HCT116 (cell line): ENCODE data around the gene ANKZF1. TPM values are rescaled to one million over a fixed set of nuclear protein-coding genes. Genes with fewer than 3 reads are reported as not detected.
A peak's percentile ranks its signal among the peaks of the same experiment; 100 is the strongest.

Source experiments
- ATAC-seq: fragments of 200-7000 bp; cut with Tn5 transposase; 2 replicates; pipeline ENCODE4 v1.9.1; 2020; ENCODE audit warnings: mild to moderate bottlenecking, moderate library complexity
- BruUV-seq: library from RNA; stranded (reverse); fragments of 400-500 nt; replicated peaks from 2 replicates; lab custom pipeline; 2021; lab: Mats Ljungman, UMichigan
- CTCF ChIA-PET: fragments of 300-600 bp; sonication (Branson Sonifier 250); formaldehyde crosslinking; loops from one replicate; lab custom pipeline; 2021; ENCODE audit warnings: antibody characterized with exemption; lab: Charles Lee
- POLR2A ChIA-PET: fragments of 300-600, 350-600 bp; sonication (Branson Sonifier 250); formaldehyde crosslinking; loops from one replicate; lab custom pipeline; 2021; ENCODE audit warnings: antibody characterized with exemption; lab: Charles Lee
- RAD21 ChIA-PET, 2 experiments: fragments of 300-600 bp; sonication (Branson Sonifier 250); formaldehyde crosslinking; loops; one replicate each; lab custom pipeline; 2023; ENCODE audit warnings: low total read pairs in 2 of 2; ENCODE audit not compliant: uncharacterized antibody in 2 of 2, unreplicated experiment in 2 of 2, low non-redundant PET in 1 of 2; lab: Charles Lee
- DNase-seq: peaks from one replicate; pipeline ENCODE4 v3.0.0-alpha.2; 2010; ENCODE audit warnings: low read depth, low spot score
- H2AFZ ChIP-seq: fragments of 200-600 bp; shearing (Covaris generic), sonication (generic); 2 replicates; pipeline ENCODE4 v1.6.1; 2017; ENCODE audit warnings: low read depth, mixed run types, mixed read lengths, antibody characterized with exemption, low read length; ENCODE audit not compliant: poor library complexity, severe bottlenecking
- H3K27ac ChIP-seq: 2 replicates; pipeline ENCODE4 v1.5.1; 2012; ENCODE audit warnings: low read depth, low read length
- H3K27me3 ChIP-seq: fragments of 200-600 bp; sonication (generic); 2 replicates; pipeline ENCODE4 v1.6.1; 2016; ENCODE audit warnings: mixed run types, low read length, mixed read lengths; ENCODE audit not compliant: insufficient read depth
- H3K36me3 ChIP-seq, 2 experiments: fragments of 200-500 bp in 1 of 2; fragments of 200-600 bp in 1 of 2; sonication (Bioruptor generic) in 1 of 2; sonication (generic) in 1 of 2; 2 replicates each; pipeline versions ENCODE4 v1.5.1 to v1.6.1; 2014 to 2016; ENCODE audit warnings: low read length in 2 of 2, inconsistent platforms in 1 of 2, mixed read lengths in 1 of 2, mixed run types in 1 of 2; ENCODE audit not compliant: insufficient read depth in 2 of 2, control insufficient read depth in 1 of 2
- H3K4me1 ChIP-seq, 2 experiments: fragments of 200-600 bp in 1 of 2; sonication (generic) in 1 of 2; 2 replicates each; pipeline versions ENCODE4 v1.5.1 to v1.6.1; 2012 to 2017; ENCODE audit warnings: low read length in 2 of 2, inconsistent platforms in 1 of 2, mild to moderate bottlenecking in 1 of 2, mixed read lengths in 1 of 2, mixed run types in 1 of 2, moderate library complexity in 1 of 2; ENCODE audit not compliant: insufficient read depth in 2 of 2, control insufficient read depth in 1 of 2
- H3K4me2 ChIP-seq: fragments of 200-600 bp; sonication (generic); 2 replicates; pipeline ENCODE4 v1.6.1; 2017; ENCODE audit warnings: mixed run types, low read length, mixed read lengths
- H3K4me3 ChIP-seq, 2 experiments: fragments of 200-600 bp in 1 of 2; sonication (generic) in 1 of 2; replicated peaks in 1 of 2; 2 replicates each; pipeline ENCODE4 v1.5.1; 2011 to 2016; ENCODE audit warnings: low read length in 2 of 2, control low read depth in 1 of 2, low read depth in 1 of 2, mild to moderate bottlenecking in 1 of 2, mixed read lengths in 1 of 2, mixed run types in 1 of 2
- H3K79me2 ChIP-seq: fragments of 200-600 bp; sonication (generic); 2 replicates; pipeline ENCODE4 v1.6.1; 2017; ENCODE audit warnings: mild to moderate bottlenecking, mixed run types, low read length, moderate library complexity, mixed read lengths; ENCODE audit not compliant: insufficient read depth
- H3K9ac ChIP-seq: fragments of 200-600 bp; sonication (generic); 2 replicates; pipeline ENCODE4 v1.6.1; 2016; ENCODE audit warnings: low read length, mixed read lengths
- H3K9me2 ChIP-seq: fragments of 200-600 bp; sonication (generic), shearing (Covaris generic); 2 replicates; pipeline ENCODE4 v1.6.1; 2017; ENCODE audit warnings: mixed run types, mild to moderate bottlenecking, moderate library complexity; ENCODE audit not compliant: insufficient read depth
- H3K9me3 ChIP-seq, 2 experiments: fragments of 200-500 bp in 1 of 2; fragments of 200-600 bp in 1 of 2; sonication (Bioruptor generic) in 1 of 2; sonication (generic) in 1 of 2; 2 replicates each; pipeline ENCODE4 v1.6.1; 2014 to 2017; ENCODE audit warnings: low read length in 2 of 2, mixed read lengths in 2 of 2, inconsistent platforms in 1 of 2, low read depth in 1 of 2, mild to moderate bottlenecking in 1 of 2, mixed run types in 1 of 2, moderate library complexity in 1 of 2; ENCODE audit not compliant: control insufficient read depth in 1 of 2, insufficient read depth in 1 of 2
- H4K20me1 ChIP-seq: fragments of 200-600 bp; sonication (generic), shearing (Covaris generic); 2 replicates; pipeline ENCODE4 v1.6.1; 2017; ENCODE audit warnings: mixed run types, mild to moderate bottlenecking, moderate library complexity; ENCODE audit not compliant: insufficient read depth
- ATF3 ChIP-seq: IDR thresholded peaks from 2 replicates; pipeline ENCODE4 v1.6.1; 2012
- CEBPB ChIP-seq: IDR thresholded peaks from 2 replicates; pipeline ENCODE4 v1.6.1; 2012; ENCODE audit warnings: low read depth
- CTCF ChIP-seq, 3 experiments: fragments of 200-600 bp in 1 of 3; sonication (generic) in 1 of 3; IDR thresholded peaks in 2 of 3; conservative IDR thresholded peaks in 1 of 3; 2 replicates each; pipeline ENCODE4 v1.5.1; 2012 to 2017; ENCODE audit warnings: low read depth in 2 of 3, low read length in 2 of 3, antibody characterized with exemption in 1 of 3, borderline replicate concordance in 1 of 3, control low read depth in 1 of 3, mild to moderate bottlenecking in 1 of 3, mixed read lengths in 1 of 3, mixed run types in 1 of 3, moderate library complexity in 1 of 3; ENCODE audit not compliant: insufficient read depth in 1 of 3
- EGR1 ChIP-seq: IDR thresholded peaks from 2 replicates; pipeline ENCODE4 v1.6.1; 2012; ENCODE audit warnings: low read depth
- JUND ChIP-seq: IDR thresholded peaks from 2 replicates; pipeline ENCODE4 v1.6.1; 2012
- MAX ChIP-seq: IDR thresholded peaks from 2 replicates; pipeline ENCODE4 v1.6.1; 2012
- POLR2A ChIP-seq: IDR thresholded peaks from 2 replicates; pipeline ENCODE4 v1.7.0; 2011; ENCODE audit warnings: borderline replicate concordance; ENCODE audit not compliant: insufficient read depth, insufficient read length; ENCODE audit errors: extremely low read depth
- RAD21 ChIP-seq: IDR thresholded peaks from 2 replicates; pipeline ENCODE4 v1.6.1; 2012; ENCODE audit warnings: low read depth, mild to moderate bottlenecking
- REST ChIP-seq: IDR thresholded peaks from 2 replicates; pipeline ENCODE4 v1.6.1; 2012; ENCODE audit warnings: low read depth
- SP1 ChIP-seq: IDR thresholded peaks from 2 replicates; pipeline ENCODE4 v1.6.1; 2012; ENCODE audit warnings: low read depth
- SRF ChIP-seq: IDR thresholded peaks from 2 replicates; pipeline ENCODE4 v1.6.1; 2012; ENCODE audit warnings: low read depth
- TCF7L2 ChIP-seq: IDR thresholded peaks from 2 replicates; pipeline ENCODE4 v1.7.0; 2011; ENCODE audit warnings: borderline replicate concordance, inconsistent platforms; ENCODE audit not compliant: insufficient read depth, insufficient read length; ENCODE audit errors: extremely low read depth
- ZFX ChIP-seq: fragments of 450-650 bp; IDR thresholded peaks from 2 replicates; pipeline ENCODE4 v1.6.1; 2017
- ZNF274 ChIP-seq: fragments of 200-500 bp; sonication (Bioruptor generic); IDR thresholded peaks from 2 replicates; pipeline ENCODE4 v1.6.1; 2014; ENCODE audit warnings: mild to moderate bottlenecking, low read depth, low read length, inconsistent platforms
- intact Hi-C: fragments of 100-400 bp; cut with micrococcal nuclease; formaldehyde crosslinking; loops from 2 replicates; pipeline ENCODE4 v1.10.0; 2022
- total RNA-seq: library from RNA; stranded (reverse); gene quantifications from one replicate; pipeline ENCODE4 v1.2.1, GENCODE V29; 2021; ENCODE audit not compliant: unreplicated experiment

ANKZF1 gene
- total RNA-seq, 1 experiment from 2014 or later, result 64.7 TPM

GRCh38 chr2:219230059-219230540, 494 bp downstream of the ANKZF1 start:
- ChIA-PET POLR2A (interaction anchor here (1.3 to 1.9 kb wide), 2 partner anchors 19 to 23 kb away, joined by 4 read pairs; no protein-coding TSS in a partner anchor), RAD21 (no interaction called here), CTCF (interaction anchor here (0.9 to 2.4 kb wide), 3 partner anchors 45 to 250 kb away, joined by 3 to 12 read pairs (median 3); no protein-coding TSS in a partner anchor)
- peaks cover 6 to 18% of the 10 kb centered on the region in 2 experiments; a peak in 3 of 4 replicates for H3K4me1 ChIP-seq
- peak overlapping the region; percentile 79 to 98 for H3K4me3 ChIP-seq
- H3K79me2 ChIP-seq, result peaks cover 27% of the 10 kb centered on the region
- intact Hi-C loops, result no loop called here
- DNase-seq (no peak), ATAC-seq (peak; percentile 16)
- peak overlapping the region; percentile 69 for H3K27ac ChIP-seq
- peak overlapping the region; percentile 85 for H3K9ac ChIP-seq
- H3K27me3 ChIP-seq, result no peaks in the 10 kb centered on the region
- TF ChIP-seq JUND (0 out of 2 replicates have a peak, but pooled peaks have one; percentile 8), RAD21 (no peak), MAX (peak; percentile 53)
- no peaks in the 10 kb centered on the region for H3K9me2 ChIP-seq
- no peaks in the 10 kb centered on the region for H4K20me1 ChIP-seq
- H3K4me2 ChIP-seq, result peak overlapping the region; percentile 95
- H2AFZ ChIP-seq, result no peak overlapping the region
- peaks cover 24 to 35% of the 10 kb centered on the region in 2 experiments; a peak in 3 of 4 replicates for H3K36me3 ChIP-seq
- no peaks in the 10 kb centered on the region for H3K9me3 ChIP-seq
- TSS peak; percentile 76 for BruUV-seq

GRCh38 chr2:219234331-219234730, 4.7 kb downstream of the ANKZF1 start:
- Histone ChIP-seq H3K27me3 (no peaks in the 10 kb centered on the region), H3K9ac (no peak overlapping the region), H3K9me3 (no peaks in the 10 kb centered on the region), H3K4me2 (no peak overlapping the region), H2AFZ (no peak overlapping the region), H3K9me2 (no peaks in the 10 kb centered on the region), H3K79me2 (peaks cover 10% of the 10 kb centered on the region), H3K36me3 (peaks cover 31 to 56% of the 10 kb centered on the region in 2 experiments; a peak in 3 of 4 replicates), H3K27ac (no peak overlapping the region), H3K4me3 (no peak overlapping the region), H4K20me1 (no peaks in the 10 kb centered on the region), H3K4me1 (peaks cover 0 to 7% of the 10 kb centered on the region in 2 experiments; a peak in 2 of 4 replicates)
- ATAC-seq (no peak), DNase-seq (no peak)
- RAD21 ChIA-PET, result no interaction called here
- BruUV-seq, result no TSS peak
- intact Hi-C loops, result no loop called here
- POLR2A ChIA-PET, result no interaction called here
- CTCF ChIA-PET, result interaction anchor here (1.0 kb wide), 1 partner anchor 44 kb away, joined by 3 read pairs; no protein-coding TSS in a partner anchor
- TF ChIP-seq POLR2A (no peak), CEBPB (no peak), SRF (no peak), TCF7L2 (no peak), ATF3 (no peak), ZNF274 (no peak), REST (no peak), JUND (no peak), SP1 (no peak), MAX (no peak), ZFX (no peak), EGR1 (no peak), CTCF (IDR thresholded peaks at IDR 0.05 in 2 of 3, conservative IDR thresholded peaks at IDR 0.05 in 1 of 3; ENCODE audit: borderline replicate concordance in 1 of 3, insufficient read depth in 1 of 3, low read depth in 2 of 3, low read length in 2 of 3) (no peak)
